K562 (cell line): ENCODE measurements around the gene ALK. TPM values are rescaled to one million over a fixed set of nuclear protein-coding genes. Genes with fewer than 3 reads are reported as not detected.

Experiments
- ATAC-seq: fragments of 200-7000 bp; cut with Tn5 transposase; 3 replicates; pipeline ENCODE4 v1.9.1; 2020; ENCODE audit warnings: moderate library complexity
- BruUV-seq: library from RNA; stranded (reverse); fragments of 400-500 nt; replicated peaks from 2 replicates; lab custom pipeline; 2021; lab: Mats Ljungman, UMichigan
- CTCF ChIA-PET: fragments of 300-600 bp; formaldehyde crosslinking; extraction: SDS; loops from one replicate; lab custom pipeline; 2021; ENCODE audit warnings: low intra/inter-chr PET ratio; lab: Yijun Ruan, JAX
- POLR2A ChIA-PET: fragments of 300-600, 350-650 bp; sonication (Branson Sonifier 250); formaldehyde crosslinking; extraction: SDS; loops from one replicate; lab custom pipeline; 2021; ENCODE audit warnings: antibody characterized with exemption, inconsistent platforms; lab: Yijun Ruan, JAX
- DNase-seq, 4 experiments: peaks; one replicate each; pipeline versions ENCODE4 v3.0.0 to v3.0.0-alpha.2; 2011 to 2018; ENCODE audit warnings: low spot score in 3 of 4, mixed read lengths in 3 of 4; ENCODE audit errors: extremely low read depth in 1 of 4
- FAIRE-seq: peaks from 2 replicates; lab custom pipeline; 2011; peaks lifted over from hg19 to GRCh38; lab: Jason Lieb, UNC
- H2AFZ ChIP-seq: 2 replicates; pipeline ENCODE4 v1.6.0; 2011; ENCODE audit warnings: low read depth, low read length, control low read depth, inconsistent platforms
- H3K27ac ChIP-seq: fragments of 200-600 bp; 3 replicates; pipeline ENCODE4 v1.8.0; 2011; ENCODE audit warnings: low read depth, mild to moderate bottlenecking, control low read depth, inconsistent platforms, low read length, moderate library complexity, mixed read lengths; ENCODE audit errors: extremely low read depth
- H3K27me3 ChIP-seq, 2 experiments: fragments of 300-600 bp in 1 of 2; 2 replicates in 1 of 2; 3 replicates in 1 of 2; pipeline versions ENCODE4 v1.6.0 to v1.8.0; 2011; ENCODE audit warnings: inconsistent platforms in 2 of 2, low read length in 2 of 2, mild to moderate bottlenecking in 1 of 2, mixed read lengths in 1 of 2, moderate library complexity in 1 of 2; ENCODE audit not compliant: control insufficient read depth in 2 of 2, insufficient read depth in 2 of 2
- H3K36me3 ChIP-seq: fragments of 300-600 bp; 3 replicates; pipeline ENCODE4 v1.8.0; 2011; ENCODE audit warnings: mild to moderate bottlenecking, low read length, inconsistent platforms; ENCODE audit not compliant: control insufficient read depth, insufficient read depth
- H3K4me1 ChIP-seq, 2 experiments: fragments of 200-600 bp in 1 of 2; replicated peaks in 1 of 2; 2 replicates in 1 of 2; 3 replicates in 1 of 2; pipeline versions ENCODE4 v1.5.1 to v1.8.0; 2011; ENCODE audit warnings: inconsistent platforms in 2 of 2, low read length in 2 of 2, mild to moderate bottlenecking in 1 of 2, mixed read lengths in 1 of 2, moderate library complexity in 1 of 2; ENCODE audit not compliant: control insufficient read depth in 2 of 2, insufficient read depth in 2 of 2
- H3K4me2 ChIP-seq: 2 replicates; pipeline ENCODE4 v1.6.1; 2011; ENCODE audit warnings: low read length, control low read depth, inconsistent platforms, mixed read lengths; ENCODE audit not compliant: insufficient read depth
- H3K4me3 ChIP-seq: fragments of 200-600 bp; sonication (generic), shearing (Covaris generic); 2 replicates; pipeline ENCODE4 v1.5.1; 2016; ENCODE audit warnings: control low read depth, inconsistent platforms
- H3K79me2 ChIP-seq: fragments of 200-600 bp; 3 replicates; pipeline ENCODE4 v1.8.0; 2011; ENCODE audit warnings: low read length, inconsistent platforms; ENCODE audit not compliant: control insufficient read depth, insufficient read depth
- H3K9ac ChIP-seq, 2 experiments: 2 replicates each; pipeline versions ENCODE4 v1.6.0 to v1.6.1; 2011; ENCODE audit warnings: low read depth in 2 of 2, low read length in 2 of 2, control low read depth in 1 of 2, inconsistent platforms in 1 of 2, mild to moderate bottlenecking in 1 of 2, mixed read lengths in 1 of 2; ENCODE audit not compliant: insufficient read depth in 1 of 2
- H3K9me1 ChIP-seq: one replicate; pipeline ENCODE4 v1.6.0; 2011; ENCODE audit warnings: inconsistent platforms, mild to moderate bottlenecking, low read length, moderate library complexity; ENCODE audit not compliant: control insufficient read depth, insufficient read depth
- H3K9me3 ChIP-seq: replicated peaks from 2 replicates; pipeline ENCODE4 v1.5.1; 2011; ENCODE audit warnings: low read depth, low read length, inconsistent platforms; ENCODE audit not compliant: control insufficient read depth, insufficient read depth
- H4K20me1 ChIP-seq: replicated peaks from 2 replicates; pipeline ENCODE4 v1.6.1; 2011; ENCODE audit warnings: low read length, inconsistent platforms, mixed read lengths; ENCODE audit not compliant: control insufficient read depth, insufficient read depth
- POLR2H ChIP-seq: IDR thresholded peaks from 2 replicates; pipeline ENCODE4 v1.6.1; 2016; ENCODE audit warnings: missing genetic modification characterization, low read depth, mild to moderate bottlenecking, control low read depth, missing compliant biosample characterization, moderate library complexity
- RERE ChIP-seq: sonication (generic); formaldehyde crosslinking; IDR thresholded peaks from 2 replicates; pipeline ENCODE4 v1.8.0; 2023; ENCODE audit warnings: missing genetic modification reagents, mild to moderate bottlenecking, borderline replicate concordance
- RREB1 ChIP-seq: fragments of 250-450 bp; sonication (Bioruptor Pico); IDR thresholded peaks from 2 replicates; pipeline ENCODE4 v1.4.0; 2020
- ZBTB33 ChIP-seq: sonication (generic); formaldehyde crosslinking; IDR thresholded peaks from 2 replicates; pipeline ENCODE4 v1.8.1; 2023; ENCODE audit warnings: mild to moderate bottlenecking, missing genetic modification reagents
- ZKSCAN3 ChIP-seq: fragments of 250-450 bp; sonication (Bioruptor Pico); IDR thresholded peaks from 2 replicates; pipeline ENCODE4 v1.4.0; 2020
- WGBS: fragments of 100-300 bp; shearing (Covaris generic); methylation state at CpG from one replicate; pipeline ENCODE4 v1.1.6; 2016; ENCODE audit warnings: low coverage, mixed read lengths; ENCODE audit not compliant: insufficient coverage; ENCODE audit errors: missing lambda C conversion rate; 5-methylcytosine and 5-hydroxymethylcytosine counted together
- in situ Hi-C: fragments of 300-500 bp; cut with MboI; formaldehyde crosslinking; loops from 4 replicates; pipeline ENCODE4 v1.15.0; 2018; ENCODE audit warnings: inconsistent platforms, mixed read lengths
- intact Hi-C: fragments of 100-400 bp; cut with micrococcal nuclease; formaldehyde crosslinking; loops from 2 replicates; pipeline ENCODE4 v1.14.2; 2022
- polyA plus RNA-seq, 8 experiments: library from polyadenylated mRNA; depleted of rRNA in 4 of 8; stranded (reverse) in 5 of 8; unstranded in 3 of 8; fragments of >200 nt; fragmentation: Nextera tagmentation in 2 of 8; fragmentation: Illumina TruSeq in 1 of 8; extraction: Ambion mirVana in 2 of 8; extraction: Trizol in 1 of 8; gene quantifications; 2 replicates each; pipeline versions ENCODE4 v1.2.1 to v1.2.3, GENCODE V29; 2011 to 2014; ENCODE audit warnings: inconsistent platforms in 1 of 8, missing spikeins in 1 of 8
- total RNA-seq, 7 experiments: library from RNA; depleted of rRNA in 6 of 7; stranded (reverse); fragments of >200 nt in 6 of 7; fragmentation: Illumina TruSeq in 2 of 7; extraction: Trizol in 2 of 7; gene quantifications; 2 replicates each; pipeline versions ENCODE4 v1.2.1 to v1.2.3, GENCODE V29; 2011 to 2021; ENCODE audit warnings: low replicate concordance in 1 of 7

The ALK gene
- total and polyA plus RNA-seq, 9 of the 15 experiments (the other 6 are each of a cell fraction or from before 2014, with no cell fraction given), result not detected

GRCh38 chr2:29573147-29573546 is 348.2 kb downstream of the ALK start (continued):
- no peak for TF ChIP-seq ZBTB33 (CRISPR knock-in tag)

GRCh38 chr2:29570539-29570938 is 350.8 kb downstream of the ALK start:
- Histone ChIP-seq H3K36me3 (no peaks in the 10 kb centered on the region), H3K4me1 (no peaks in the 10 kb centered on the region), H2AFZ (no peak overlapping the region), H3K9me3 (no peaks in the 10 kb centered on the region), H3K9me1 (no peaks in the 10 kb centered on the region), H3K27me3 (peaks cover 2 to 7% of the 10 kb centered on the region in 2 experiments; a peak in 2 of 5 replicates), H3K27ac (no peak overlapping the region), H3K4me3 (no peak overlapping the region), H3K9ac (no peak overlapping the region), H3K79me2 (no peaks in the 10 kb centered on the region), H3K4me2 (no peak overlapping the region), H4K20me1 (no peaks in the 10 kb centered on the region; the same call in 1 of the 2 replicates)
- ATAC-seq (no peak), DNase-seq (no peak), FAIRE-seq (no peak)
- in situ Hi-C loops, result no loop called here
- 0% methylated on average over 5 of the region's 5 CpGs for WGBS
- POLR2A ChIA-PET, result no interaction called here
- intact Hi-C loops, result no loop called here
- no TSS peak for BruUV-seq
- CTCF ChIA-PET, result no interaction called here
- TF ChIP-seq RERE (CRISPR knock-in tag), result no peak
- TF ChIP-seq RREB1 (CRISPR knock-in tag), result no peak
- no peak for TF ChIP-seq POLR2H (tag)
- TF ChIP-seq ZKSCAN3, result no peak
